ENCODE results near the gene ZNF714.

- no peak for TF ChIP-seq POLR2AphosphoS5 (IDR thresholded peaks at IDR 0.05)
- TF ChIP-seq CTCF (IDR thresholded peaks at IDR 0.05): no peak
- no peak for TF ChIP-seq POLR2A (IDR thresholded peaks at IDR 0.05)
Observed at GRCh38 chr19:21166436-21166835, 84.4 kb downstream of the ZNF714 start.
